Urinary bladder (tissue), 4 donors: ENCODE measurements around the gene TBC1D10B. TPM values are rescaled to one million over a fixed set of nuclear protein-coding genes. Genes with fewer than 3 reads are reported as not detected.

Experiments
- DNase-seq: peaks from one replicate; pipeline ENCODE4 v3.0.0-alpha.2; 2015; ENCODE audit errors: extremely low spot score
- H3K27ac ChIP-seq: one replicate; pipeline ENCODE4 v1.5.1; 2013; ENCODE audit warnings: low read depth, mild to moderate bottlenecking, moderate library complexity
- H3K36me3 ChIP-seq: one replicate; pipeline ENCODE4 v1.6.1; 2013; ENCODE audit warnings: mild to moderate bottlenecking, moderate library complexity; ENCODE audit not compliant: insufficient read depth
- H3K4me1 ChIP-seq: one replicate; pipeline ENCODE4 v1.6.1; 2013; ENCODE audit warnings: mild to moderate bottlenecking, moderate library complexity; ENCODE audit not compliant: insufficient read depth
- H3K4me3 ChIP-seq: one replicate; pipeline ENCODE4 v1.5.1; 2013; ENCODE audit warnings: low read depth, low read length
- WGBS: extraction: QIAGEN DNeasy Blood & Tissue Kit; methylation state at CpG from one replicate; pipeline ENCODE4 v1.1.7; 2013; 5-methylcytosine and 5-hydroxymethylcytosine counted together
- polyA plus RNA-seq: library from polyadenylated mRNA; stranded (reverse); fragments of 200-250 nt; gene quantifications from one replicate; pipeline ENCODE4 v1.2.3, GENCODE V29; 2013
- total RNA-seq: library from RNA; depleted of rRNA; stranded (reverse); fragments of >200 nt; gene quantifications from one replicate; pipeline ENCODE4 v1.2.3, GENCODE V29; 2014
- donor health status: healthy with polysubstance abuse.
- donor health status: healthy.

The TBC1D10B gene
- total and polyA plus RNA-seq, 2 donors, result 18.9 to 29.5 TPM

DNA sequence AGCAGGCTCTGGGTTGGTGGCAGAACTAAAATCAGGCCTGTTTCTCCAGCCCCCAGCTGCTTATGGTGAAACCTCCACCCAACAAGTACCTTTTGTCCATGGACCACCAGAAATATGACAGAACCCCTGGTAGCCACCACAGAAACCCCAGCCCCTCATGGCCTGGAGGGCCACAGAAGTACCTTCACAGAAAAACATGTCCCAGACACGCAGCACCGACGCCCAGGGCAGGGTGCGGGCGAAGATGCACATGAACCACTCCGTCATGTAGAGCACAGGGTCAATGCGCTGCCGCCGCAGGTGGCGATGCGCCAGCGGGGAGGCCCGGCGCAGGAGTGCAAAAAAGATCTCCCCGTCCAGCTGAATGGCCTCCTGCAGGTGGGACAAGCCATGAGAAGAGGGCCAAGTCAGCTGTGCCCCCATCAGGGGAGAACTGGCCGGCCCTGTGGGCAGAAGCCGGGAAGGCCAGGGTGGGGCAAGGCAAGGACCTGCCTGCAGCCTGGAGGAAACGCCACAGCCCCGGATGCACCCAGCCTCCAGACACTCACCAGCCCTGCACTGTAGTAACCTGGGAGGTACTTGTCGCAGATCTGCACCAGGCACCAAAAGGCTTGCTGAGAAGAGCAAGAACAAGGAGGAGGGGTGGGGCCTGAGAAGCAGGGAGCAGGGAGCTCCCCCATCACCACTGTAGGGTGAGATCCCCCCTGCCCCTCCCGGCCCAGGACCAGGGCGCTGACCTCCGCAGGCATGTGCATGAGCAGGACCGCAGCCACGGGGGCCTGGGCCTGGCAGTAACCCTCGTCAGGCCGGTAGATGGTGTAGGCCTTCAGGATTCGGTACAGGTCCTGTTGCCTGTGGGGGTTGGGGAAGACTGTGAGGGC, 11.1 kb downstream of the TBC1D10B start:
- 87% methylated on average over 28 of the region's 28 CpGs for WGBS
- no peaks in the 10 kb centered on the region for H3K36me3 ChIP-seq
- no peak for DNase-seq
- H3K4me1 ChIP-seq, result no peaks in the 10 kb centered on the region
- H3K27ac ChIP-seq, result no peak overlapping the region
- H3K4me3 ChIP-seq, result no peak overlapping the region

DNA sequence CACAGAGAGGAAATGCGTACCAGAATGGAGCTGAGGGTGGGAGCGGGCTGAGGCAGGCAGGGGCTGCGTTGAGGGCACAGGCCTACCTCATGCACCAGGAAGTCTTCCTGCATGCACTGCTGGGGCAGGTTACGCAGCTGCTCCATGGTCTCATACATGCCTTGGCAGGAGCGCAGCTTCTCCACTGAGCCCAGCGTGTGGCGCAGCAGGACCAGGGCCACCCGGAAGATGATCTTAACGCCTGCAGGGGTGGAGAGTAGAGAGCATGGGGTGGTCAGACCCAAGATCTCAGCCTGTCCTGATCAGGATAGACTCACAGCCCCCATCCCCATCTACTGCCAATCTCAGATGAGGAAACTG, 11.7 kb downstream of the TBC1D10B start:
- Histone ChIP-seq H3K4me1 (no peaks in the 10 kb centered on the region), H3K4me3 (no peak overlapping the region), H3K27ac (no peak overlapping the region), H3K36me3 (no peaks in the 10 kb centered on the region)
- WGBS, result 88% methylated on average over 9 of the region's 9 CpGs
- DNase-seq, result no peak

DNA sequence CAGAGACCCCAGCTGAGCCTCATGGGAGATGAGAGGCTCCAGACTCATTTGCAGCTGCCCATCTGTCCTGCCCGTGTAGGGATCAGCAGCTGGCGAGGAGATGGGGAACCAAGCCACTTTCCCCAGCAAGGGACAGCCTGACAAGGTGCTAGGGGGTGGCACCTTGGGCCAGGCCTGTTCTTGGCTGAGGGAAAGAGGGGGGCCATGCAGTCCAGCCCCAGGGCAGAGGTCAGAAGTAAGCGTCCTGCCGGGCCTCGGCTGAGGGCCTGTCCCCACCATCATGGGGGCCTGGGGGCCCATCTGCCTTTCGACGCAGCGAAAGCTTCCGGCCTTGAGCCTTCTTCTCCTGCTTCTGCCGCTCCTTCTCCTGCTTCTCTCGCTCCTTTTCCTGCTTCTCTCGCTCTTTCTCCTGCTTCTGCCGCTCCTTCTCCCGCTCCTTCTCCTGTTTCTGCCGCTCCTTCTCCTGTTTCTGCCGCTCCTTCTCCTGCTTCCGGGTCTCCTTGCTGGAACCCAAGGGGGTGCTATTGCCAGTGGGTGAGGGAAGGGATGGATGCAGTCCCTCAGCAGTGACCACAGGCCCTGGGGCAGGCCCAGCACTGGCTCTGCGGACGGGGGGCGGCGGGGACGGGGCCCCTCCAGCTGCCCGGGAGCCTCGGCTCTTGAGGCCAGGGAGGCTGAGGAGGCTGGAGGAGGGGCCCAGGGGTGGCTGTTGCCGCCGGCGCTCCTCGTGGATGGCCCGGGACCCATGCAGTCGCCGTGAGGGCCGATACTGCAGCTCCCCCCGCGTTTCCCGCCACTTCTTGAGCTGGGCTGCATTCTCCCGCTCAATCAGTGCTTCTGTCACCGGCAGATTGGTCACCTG, 12.3 kb downstream of the TBC1D10B start:
- no peaks in the 10 kb centered on the region for H3K36me3 ChIP-seq
- no peak overlapping the region for H3K4me3 ChIP-seq
- H3K4me1 ChIP-seq, result no peaks in the 10 kb centered on the region
- 85% methylated on average over 37 of the region's 37 CpGs for WGBS
- no peak for DNase-seq
- no peak overlapping the region for H3K27ac ChIP-seq

DNA sequence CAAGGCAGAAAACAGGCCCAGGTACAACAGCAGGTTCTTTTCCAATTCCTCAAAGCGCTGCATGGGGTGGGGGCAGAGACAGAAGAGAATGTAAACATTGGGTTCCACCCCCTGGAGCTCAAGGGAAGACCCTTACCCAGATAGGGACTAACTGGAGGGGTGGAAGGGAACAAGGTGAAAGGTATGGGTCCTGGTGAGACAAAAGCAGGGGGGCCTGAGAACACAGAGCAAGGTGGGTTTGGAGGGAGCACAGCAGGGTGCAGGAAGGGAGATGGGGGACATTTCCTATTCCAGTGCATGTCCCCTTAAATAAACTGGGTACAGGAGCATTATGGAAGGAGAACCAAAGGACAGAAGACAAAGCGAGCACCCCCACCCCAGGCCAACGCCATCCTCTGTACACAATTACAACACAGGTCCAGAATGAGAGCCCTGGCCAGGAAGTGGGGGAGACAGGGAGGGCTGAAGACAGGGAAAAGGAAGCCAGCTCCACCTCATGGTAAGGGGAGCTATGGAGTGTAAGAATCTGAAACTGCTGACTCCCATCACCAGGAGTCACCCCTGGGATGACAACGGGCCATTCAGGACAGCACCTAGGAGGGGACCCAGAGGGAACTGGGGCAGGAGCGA, 13.1 kb downstream of the TBC1D10B start:
- H3K4me1 ChIP-seq, result no peaks in the 10 kb centered on the region
- no peak overlapping the region for H3K4me3 ChIP-seq
- no peaks in the 10 kb centered on the region for H3K36me3 ChIP-seq
- no peak overlapping the region for H3K27ac ChIP-seq
- no peak for DNase-seq
- 70% methylated on average over 5 of the region's 5 CpGs for WGBS

DNA sequence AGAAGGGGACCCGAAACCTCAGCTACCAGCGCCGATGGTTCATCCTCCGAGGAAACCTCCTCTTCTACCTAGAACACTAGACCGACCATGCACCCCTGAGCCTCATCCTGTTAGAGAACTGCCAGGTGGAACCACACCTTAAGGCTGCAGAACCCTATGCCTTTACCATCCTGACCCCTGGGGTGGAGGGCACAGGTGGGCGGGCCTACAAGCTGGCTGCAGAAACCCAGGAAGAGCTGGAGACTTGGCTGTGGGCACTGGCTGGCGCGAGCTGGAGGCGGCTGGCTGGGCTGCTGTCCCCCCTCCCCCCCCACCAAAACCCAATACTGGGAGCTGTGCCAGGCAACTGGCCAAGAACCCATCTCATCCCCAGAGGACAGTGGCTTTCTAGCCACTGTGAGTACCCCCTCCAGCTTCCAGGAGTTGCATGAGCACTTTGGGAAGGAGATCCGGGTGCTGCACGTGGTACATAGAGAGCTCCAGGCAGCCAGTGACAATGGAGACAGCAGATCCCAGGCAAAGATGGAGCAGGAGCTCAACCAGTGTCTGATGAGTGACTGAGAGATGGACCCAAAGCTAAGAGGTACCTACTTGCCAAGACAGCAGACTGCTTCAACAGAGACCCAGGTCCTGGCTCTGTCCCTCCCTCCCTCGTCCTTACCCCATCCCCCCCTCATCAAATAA, 13.8 kb downstream of the TBC1D10B start:
- H3K27ac ChIP-seq, result no peak overlapping the region
- H3K4me3 ChIP-seq, result peak overlapping the region; percentile 44
- WGBS, result 71% methylated on average over 12 of the region's 12 CpGs
- DNase-seq, result no peak
- no peaks in the 10 kb centered on the region for H3K4me1 ChIP-seq
- H3K36me3 ChIP-seq, result no peaks in the 10 kb centered on the region

DNA sequence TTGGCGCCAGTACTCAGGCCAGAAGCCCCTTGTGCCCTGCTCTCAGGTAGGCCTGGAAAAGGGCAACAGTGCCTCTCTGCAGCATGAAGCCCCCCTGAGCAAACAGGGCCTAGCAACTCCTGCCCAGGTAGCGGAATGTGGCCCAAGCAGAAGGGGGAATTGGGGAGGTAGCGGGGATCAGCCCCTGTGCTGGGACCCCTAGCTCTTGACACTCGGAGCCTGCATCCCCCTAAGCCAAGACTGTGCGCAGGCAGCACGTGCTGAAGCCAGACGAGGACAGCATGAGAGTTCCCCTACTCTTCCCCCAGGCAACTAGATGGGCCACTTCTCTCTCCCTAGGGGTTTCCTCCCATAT, 14.4 kb downstream of the TBC1D10B start:
- Histone ChIP-seq H3K4me1 (no peaks in the 10 kb centered on the region), H3K36me3 (no peaks in the 10 kb centered on the region), H3K27ac (peak overlapping the region; percentile 97), H3K4me3 (peak overlapping the region; percentile 44)
- DNase-seq, result no peak
- 50% methylated on average over 7 of the region's 7 CpGs for WGBS

DNA sequence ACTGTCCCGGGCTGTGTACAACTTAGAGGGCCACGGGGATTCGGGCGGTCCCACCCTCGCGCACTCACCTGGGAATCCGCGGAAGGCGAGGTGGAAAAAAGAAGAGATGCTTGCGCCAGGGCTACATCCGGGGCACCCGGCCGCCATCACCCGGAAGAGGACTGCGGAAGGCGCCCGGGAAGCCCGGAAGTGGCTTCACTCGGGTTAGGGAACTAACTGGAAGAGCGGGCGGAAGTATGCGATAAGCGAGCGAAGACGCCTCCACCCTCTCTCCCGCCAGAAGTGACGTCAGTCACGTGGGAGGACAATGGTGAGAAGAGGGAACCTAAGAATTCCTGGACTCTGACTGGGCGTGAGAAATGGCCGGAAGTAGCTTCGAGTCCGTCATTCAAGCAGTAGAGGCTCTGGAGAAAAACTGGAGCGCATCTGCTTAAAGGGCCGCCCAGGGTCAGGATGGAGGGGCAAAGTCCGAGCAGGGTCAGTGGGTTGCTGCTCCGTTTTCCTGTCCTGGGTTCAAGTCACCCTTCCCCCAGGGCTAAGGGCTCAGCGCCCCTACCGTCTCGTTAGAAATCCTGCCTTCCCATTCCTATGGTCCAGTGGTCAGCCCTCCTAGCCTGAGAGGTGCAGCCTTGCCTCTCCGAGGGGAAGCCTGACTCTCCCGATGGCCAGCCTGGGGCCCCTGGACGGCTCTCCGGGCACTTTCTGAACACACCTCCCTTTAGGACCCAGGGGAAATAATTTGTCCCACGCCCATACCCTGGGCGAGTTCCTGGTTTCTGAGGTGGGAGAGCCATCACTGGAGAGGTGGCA, 14.9 kb downstream of the TBC1D10B start, which contains the start of gene CD2BP2:
Gene CD2BP2, minus strand, starts transcription at position 165 of the 810 bp plus-strand sequence. CDS start 627 bp downstream, outside the sequence.
- DNase-seq, result peak; percentile 97
- Histone ChIP-seq H3K4me3 (peak within 1 kb of the TSS; percentile 75), H3K27ac (peak within 1 kb of the TSS; percentile 97), H3K4me1 (no peaks in the 10 kb centered on the region), H3K36me3 (peaks cover 2% of the 10 kb centered on the region)
- WGBS, result under 1% methylated on average over 45 of the region's 45 CpGs

DNA sequence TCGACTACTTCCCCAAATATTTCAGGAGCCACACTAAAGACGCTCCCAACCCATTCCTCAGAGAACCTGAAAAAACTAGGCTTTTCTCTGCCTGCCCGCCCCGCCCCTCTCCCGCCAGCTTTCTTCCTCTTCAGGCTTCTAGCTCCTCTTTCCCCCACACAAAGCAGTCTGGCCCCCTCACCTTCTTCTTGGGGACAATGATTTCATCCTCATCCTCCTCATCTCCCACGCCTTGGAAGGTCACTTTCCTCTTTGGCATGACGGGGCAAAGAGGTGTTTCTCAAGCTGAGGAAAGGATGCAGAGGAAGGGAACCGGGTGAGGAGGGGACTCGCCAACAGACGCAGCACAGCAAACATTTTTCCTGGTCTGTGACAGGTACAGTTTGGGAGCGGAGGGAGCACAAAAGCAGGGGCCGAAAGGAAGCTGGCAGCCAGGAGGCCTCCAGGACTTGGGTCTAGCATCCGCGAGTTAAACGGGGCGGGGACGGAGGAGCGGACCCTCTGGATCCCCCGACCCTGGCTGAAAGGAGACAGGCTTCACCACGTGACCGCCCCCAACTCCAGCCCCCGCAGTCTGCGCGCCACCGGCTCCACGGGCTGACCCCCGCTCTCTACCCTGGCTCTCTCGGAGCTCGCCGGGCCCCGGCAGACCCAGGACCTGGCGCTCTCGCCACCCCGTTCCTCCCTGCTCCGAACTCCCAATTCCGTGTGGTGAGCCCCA, 15.7 kb downstream of the TBC1D10B start:
- Histone ChIP-seq H3K36me3 (peaks cover 2% of the 10 kb centered on the region), H3K4me3 (peak overlapping the region; percentile 75), H3K27ac (peak overlapping the region; percentile 87), H3K4me1 (no peaks in the 10 kb centered on the region)
- DNase-seq, result no peak
- 3% methylated on average over 36 of the region's 36 CpGs for WGBS

DNA sequence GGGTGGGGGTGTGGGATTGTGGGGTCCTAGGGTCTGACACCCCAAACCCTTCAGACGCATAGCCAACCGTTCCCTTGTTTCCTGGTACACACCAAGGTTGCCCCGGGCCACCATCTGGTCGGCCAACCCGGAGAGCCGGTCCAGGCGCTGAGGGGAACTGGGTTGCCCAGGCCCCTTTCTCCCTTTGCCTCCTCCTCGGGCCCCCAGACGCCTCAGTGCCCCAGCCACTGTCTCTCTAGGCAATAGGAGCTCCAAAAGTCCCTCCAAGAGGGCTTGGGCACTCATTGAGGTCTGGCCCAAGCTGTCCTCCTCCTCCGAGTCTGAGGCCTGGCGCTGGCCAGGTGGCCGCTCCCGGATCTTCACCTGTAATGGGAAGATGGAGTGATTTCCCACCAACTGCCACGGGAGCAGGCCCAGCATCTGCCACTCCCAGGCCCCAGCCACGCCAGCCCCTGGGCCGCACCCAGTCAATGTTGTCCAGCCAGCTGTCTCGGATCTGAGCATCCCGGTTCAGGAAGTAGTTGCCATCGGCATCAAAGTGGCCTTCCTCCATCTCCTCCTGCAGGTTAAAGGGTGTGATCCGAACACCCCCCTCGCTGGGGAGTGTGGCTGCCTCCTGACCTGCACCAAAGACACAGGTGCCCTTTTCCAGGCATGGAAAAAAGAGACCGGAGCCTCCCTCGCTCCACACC, 16.7 kb downstream of the TBC1D10B start:
- H3K27ac ChIP-seq, result no peak overlapping the region
- 90% methylated on average over 23 of the region's 23 CpGs for WGBS
- H3K4me1 ChIP-seq, result no peaks in the 10 kb centered on the region
- no peak for DNase-seq
- H3K36me3 ChIP-seq, result peaks cover 2% of the 10 kb centered on the region
- no peak overlapping the region for H3K4me3 ChIP-seq

DNA sequence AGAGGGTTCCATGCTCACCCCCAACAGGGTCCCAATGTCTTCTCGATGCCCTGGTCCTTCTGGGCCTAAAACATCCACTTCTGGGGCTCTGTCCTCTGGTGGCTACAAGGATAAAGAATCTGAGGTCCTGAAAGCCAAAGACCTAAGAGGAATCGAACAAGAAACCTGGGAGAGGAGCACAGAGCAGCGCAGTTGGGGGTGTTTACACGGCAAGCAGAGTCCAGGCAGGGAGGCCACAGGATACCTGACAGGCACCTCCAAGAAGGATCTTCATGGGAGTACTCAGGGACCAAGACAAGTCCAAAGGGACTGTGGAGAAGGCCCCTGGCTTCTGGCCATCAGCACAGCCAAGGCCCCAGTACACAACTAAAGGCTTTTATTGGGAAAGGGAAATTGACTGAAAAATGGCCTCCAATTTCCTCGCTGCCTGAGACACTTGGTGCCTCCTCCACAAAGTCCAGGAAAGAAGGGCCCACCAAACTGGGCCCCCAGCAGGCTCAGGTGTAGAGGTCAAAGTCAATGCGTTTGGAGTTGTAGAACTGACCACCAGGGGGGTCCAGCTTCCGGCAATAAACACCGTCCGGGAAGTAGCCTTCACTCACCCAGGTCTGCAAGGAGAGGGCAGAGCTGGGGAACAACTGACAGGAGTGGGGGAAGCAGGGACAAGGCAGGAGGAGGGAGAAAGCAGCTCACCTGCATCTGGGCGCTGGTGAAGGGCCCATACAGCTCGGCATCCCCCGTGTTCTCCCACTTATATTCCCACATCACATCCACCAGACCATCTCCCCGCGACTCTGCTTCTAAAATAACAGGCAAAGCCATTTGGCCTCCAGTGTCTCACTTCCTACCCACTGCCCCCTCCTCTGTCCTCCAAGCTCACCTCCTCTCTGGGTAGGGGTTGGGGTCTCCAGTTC, 17.5 kb downstream of the TBC1D10B start:
- DNase-seq, result no peak
- H3K4me1 ChIP-seq, result no peaks in the 10 kb centered on the region
- peaks cover 2% of the 10 kb centered on the region for H3K36me3 ChIP-seq
- peak overlapping the region; percentile 24 for H3K27ac ChIP-seq
- WGBS, result 79% methylated on average over 14 of the region's 14 CpGs
- H3K4me3 ChIP-seq, result no peak overlapping the region
